ENCODE data around the gene MLPH.

DNA sequence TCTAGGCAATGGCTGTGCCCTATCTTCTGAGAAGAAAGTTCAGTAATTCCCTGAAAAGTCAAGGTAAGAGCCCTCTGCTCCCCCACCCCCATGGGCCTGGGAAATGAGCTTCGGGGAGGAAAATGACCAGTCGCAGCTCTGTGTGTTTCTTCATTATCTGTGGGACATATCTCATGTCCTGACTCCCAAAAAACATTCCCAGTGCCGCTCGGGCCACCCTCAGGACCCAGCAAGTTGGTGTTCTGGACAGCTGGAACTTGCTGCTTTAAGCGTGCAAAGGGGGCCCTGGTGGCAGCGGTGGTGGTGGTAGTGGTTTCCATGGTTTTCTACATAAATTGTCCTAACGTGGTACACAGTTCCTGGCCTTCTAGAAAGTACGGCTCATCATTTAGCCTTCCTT, 62.2 kb downstream of the MLPH start:
- TF ChIP-seq RFX5 (IDR thresholded peaks at IDR 0.05; ENCODE audit: low read depth, low read length): no peak
- no peak for TF ChIP-seq POLR2A (IDR thresholded peaks at IDR 0.05; ENCODE audit: low read depth, low read length)
- TF ChIP-seq, protein P1, sequence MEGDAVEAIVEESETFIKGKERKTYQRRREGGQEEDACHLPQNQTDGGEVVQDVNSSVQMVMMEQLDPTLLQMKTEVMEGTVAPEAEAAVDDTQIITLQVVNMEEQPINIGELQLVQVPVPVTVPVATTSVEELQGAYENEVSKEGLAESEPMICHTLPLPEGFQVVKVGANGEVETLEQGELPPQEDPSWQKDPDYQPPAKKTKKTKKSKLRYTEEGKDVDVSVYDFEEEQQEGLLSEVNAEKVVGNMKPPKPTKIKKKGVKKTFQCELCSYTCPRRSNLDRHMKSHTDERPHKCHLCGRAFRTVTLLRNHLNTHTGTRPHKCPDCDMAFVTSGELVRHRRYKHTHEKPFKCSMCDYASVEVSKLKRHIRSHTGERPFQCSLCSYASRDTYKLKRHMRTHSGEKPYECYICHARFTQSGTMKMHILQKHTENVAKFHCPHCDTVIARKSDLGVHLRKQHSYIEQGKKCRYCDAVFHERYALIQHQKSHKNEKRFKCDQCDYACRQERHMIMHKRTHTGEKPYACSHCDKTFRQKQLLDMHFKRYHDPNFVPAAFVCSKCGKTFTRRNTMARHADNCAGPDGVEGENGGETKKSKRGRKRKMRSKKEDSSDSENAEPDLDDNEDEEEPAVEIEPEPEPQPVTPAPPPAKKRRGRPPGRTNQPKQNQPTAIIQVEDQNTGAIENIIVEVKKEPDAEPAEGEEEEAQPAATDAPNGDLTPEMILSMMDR (conservative IDR thresholded peaks at IDR 0.05; ENCODE audit: low read depth, low read length): no peak
- no peak for TF ChIP-seq NFE2L2 (IDR thresholded peaks at IDR 0.05; ENCODE audit: low read depth, low read length)
- TF ChIP-seq CEBPB (IDR thresholded peaks at IDR 0.05; ENCODE audit: low read depth, low read length): no peak
- TF ChIP-seq MAFK (IDR thresholded peaks at IDR 0.05; ENCODE audit: low read depth, low read length): no peak
- TF ChIP-seq RAD21 (IDR thresholded peaks at IDR 0.05; ENCODE audit: low read length): no peak
- TF ChIP-seq, protein P2, sequence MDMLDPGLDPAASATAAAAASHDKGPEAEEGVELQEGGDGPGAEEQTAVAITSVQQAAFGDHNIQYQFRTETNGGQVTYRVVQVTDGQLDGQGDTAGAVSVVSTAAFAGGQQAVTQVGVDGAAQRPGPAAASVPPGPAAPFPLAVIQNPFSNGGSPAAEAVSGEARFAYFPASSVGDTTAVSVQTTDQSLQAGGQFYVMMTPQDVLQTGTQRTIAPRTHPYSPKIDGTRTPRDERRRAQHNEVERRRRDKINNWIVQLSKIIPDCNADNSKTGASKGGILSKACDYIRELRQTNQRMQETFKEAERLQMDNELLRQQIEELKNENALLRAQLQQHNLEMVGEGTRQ (IDR thresholded peaks at IDR 0.05; ENCODE audit: low read depth, low read length): no peak
- no peak for TF ChIP-seq SMC3 (IDR thresholded peaks at IDR 0.05; ENCODE audit: low read depth, low read length)

Measured in IMR-90 (cell line).